Posterior vena cava (tissue), 2 donors: ENCODE data around the gene RAD18. TPM values are rescaled to one million over a fixed set of nuclear protein-coding genes. Genes with fewer than 3 reads are reported as not detected.

ENCODE experiments used
- DNase-seq: peaks from one replicate; pipeline ENCODE4 v3.0.0-alpha.2; 2020; ENCODE audit warnings: low spot score
- intact Hi-C, 2 donors: fragments of 100-400 bp; cut with DNase I; formaldehyde crosslinking; loops; one replicate each; pipeline versions ENCODE4 v1.14.1 to v1.14.2; 2022 to 2023
- total RNA-seq, 2 donors: library from RNA; stranded (reverse); fragmentation: NEBNext Ultra II Directional; extraction: Animal tissue kit (Norgen Biotek cat#: 25700); gene quantifications; one replicate each; pipeline ENCODE4 v1.2.1, GENCODE V29; 2021
- donor health status: DM: yes; HTN: yes; CAD: no.
- donor health status: DM: yes; HTN: yes; CAD: no.

RAD18 gene
- total RNA-seq, 2 donors from 2014 or later, result 8.1 to 8.5 TPM

DNA sequence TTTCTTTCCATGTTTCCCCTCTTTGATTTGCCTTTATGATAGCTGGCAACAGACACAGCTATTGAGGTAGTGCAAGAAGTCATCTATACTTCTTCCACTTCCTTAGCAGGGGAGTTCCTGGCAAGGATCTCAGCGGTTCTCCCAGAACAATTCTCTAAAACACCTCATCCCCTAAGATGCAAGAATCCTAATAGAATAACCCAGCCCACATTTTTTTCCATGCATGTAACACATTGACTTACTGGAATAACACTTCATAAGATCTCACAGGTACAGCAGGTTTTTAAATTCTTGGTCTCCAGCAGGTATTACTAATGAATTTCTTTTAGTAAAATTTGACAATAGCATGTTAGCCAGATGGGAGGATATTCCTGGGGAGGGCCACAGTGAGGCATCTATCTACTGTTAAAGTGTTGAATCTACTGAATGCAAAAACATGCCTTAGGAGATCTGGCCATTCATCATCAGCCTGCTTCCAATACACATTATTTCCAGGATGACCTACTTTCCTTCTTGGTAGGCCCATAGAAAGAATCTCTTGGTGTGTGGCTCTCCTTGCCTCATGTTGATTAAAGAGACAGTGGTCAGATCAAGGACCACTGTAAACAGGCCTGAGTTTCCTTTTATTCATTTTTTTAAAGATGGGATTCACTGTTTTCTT is 78.5 kb downstream of the RAD18 start:
- DNase-seq, result no peak
- intact Hi-C loops, result no loop called here

DNA sequence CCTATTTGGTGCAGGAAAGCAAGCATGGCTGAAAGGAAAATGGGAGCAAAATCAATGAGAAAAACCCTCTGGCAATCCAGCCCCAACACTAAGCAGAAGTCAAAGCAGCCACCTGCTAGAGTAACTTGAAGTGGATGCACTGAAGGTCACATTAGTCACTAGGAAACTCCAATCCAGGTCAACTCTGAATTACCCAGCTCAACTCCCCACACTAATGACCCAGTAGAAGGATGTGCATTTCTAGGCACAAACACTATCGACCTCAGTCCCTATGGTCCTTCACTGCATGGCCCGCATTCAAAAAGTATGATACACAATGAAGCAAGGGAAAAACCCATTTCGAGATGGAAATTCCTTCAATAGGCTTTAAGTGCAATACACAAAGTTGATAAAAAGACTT is 80.6 kb downstream of the RAD18 start:
- DNase-seq, result no peak
- intact Hi-C loops, result no loop called here

DNA sequence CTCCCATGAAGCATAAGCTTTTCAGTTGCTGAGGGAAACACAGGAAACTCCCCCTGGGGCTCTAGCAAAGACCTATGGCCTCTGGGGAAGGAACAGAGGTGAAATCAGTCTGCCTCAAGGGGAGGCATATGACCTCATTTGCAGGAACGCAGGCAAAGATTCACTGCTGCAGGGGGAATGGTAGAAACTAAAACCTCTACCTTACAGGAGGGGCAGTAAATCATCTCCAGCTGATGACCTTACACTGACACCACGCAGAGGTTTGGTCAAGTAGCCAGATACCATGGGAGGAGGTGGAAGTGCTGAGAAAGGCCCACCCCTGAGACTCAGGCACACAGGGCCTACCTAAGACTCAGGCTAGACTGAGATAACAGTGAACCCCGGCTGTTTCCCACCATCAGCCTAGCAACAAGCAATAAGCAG is 81.1 kb downstream of the RAD18 start:
- intact Hi-C loops, result no loop called here
- no peak for DNase-seq

DNA sequence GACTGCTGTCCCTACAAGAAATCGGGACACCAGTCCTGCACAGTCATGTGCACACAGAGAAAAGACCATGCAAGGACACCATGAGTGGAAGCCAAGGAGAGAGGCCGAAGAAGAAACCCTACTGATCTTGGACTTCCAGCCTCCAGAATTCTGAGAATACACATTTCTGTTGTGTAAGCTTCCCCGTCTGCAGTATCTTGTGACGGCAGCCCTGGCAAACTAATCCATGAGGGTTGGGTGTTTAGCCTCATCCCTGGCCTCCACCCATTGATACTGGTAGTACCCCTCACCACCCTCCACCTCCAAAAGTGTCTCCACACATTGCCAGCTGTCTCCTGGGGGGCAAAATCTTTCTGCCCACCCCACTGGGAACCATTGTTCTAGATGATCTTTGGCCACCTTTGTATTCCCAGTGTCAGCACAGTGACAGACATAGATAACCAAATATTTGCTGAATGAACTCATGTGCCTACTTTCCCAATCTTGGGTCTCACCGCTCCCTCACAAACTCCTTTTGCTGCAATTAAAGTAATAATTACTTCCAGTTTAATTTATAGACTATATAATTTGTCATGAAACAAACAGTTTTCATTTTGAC is 83.8 kb downstream of the RAD18 start:
- intact Hi-C loops, result no loop called here
- DNase-seq, result no peak

GRCh38 chr3:8875836-8876235 is 87.4 kb downstream of the RAD18 start:
- intact Hi-C loops, result no loop called here

DNA sequence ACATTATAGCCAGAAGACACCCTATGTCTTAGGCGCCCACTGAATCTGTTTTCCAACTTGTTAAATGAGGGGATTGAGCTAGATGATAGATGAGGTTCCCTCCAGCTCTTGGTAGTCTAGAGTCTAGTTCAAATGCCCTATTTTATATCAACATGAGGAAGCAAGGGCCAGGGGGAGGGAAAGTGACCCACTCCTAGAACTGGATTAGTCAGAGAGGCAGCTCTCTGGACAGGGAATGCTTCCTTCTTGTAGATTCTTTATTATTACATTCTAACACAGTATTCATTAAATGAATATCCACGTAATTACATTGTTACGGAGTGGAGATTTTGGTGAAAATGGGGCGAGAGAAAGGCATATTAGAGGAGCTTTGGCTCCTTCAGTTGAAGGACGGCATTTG is 89.5 kb downstream of the RAD18 start:
- no peak for DNase-seq
- intact Hi-C loops, result no loop called here

More at GRCh38 chr3:8875836-8876235, 87.4 kb downstream of the RAD18 start:
- no peak for DNase-seq

GRCh38 chr3:8872261-8872660 is 91.0 kb downstream of the RAD18 start:
- intact Hi-C loops, result no loop called here
- no peak for DNase-seq

DNA sequence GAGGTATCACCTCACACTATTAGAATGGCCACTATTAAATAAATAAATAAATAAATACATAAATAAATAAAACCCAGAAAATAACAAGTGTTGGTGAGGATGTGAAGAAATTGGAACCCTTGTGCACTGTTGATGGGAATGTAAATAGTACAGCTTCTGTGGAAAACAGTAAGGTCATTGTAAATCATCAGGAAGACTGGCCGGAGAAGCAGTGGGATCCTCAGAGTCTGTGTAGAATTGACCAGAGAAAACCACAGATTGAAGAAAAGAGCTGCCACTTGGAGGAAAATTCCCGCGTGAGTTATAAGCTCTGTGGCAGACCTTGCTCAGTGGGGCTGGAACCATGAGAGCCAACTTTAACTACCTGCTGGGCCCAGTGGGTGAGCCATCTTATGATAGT is 92.0 kb downstream of the RAD18 start:
- no peak for DNase-seq
- intact Hi-C loops, result no loop called here

GRCh38 chr3:8870134-8870533 is 93.1 kb downstream of the RAD18 start:
- no peak for DNase-seq

GRCh38 chr3:8869613-8870012 is 93.7 kb downstream of the RAD18 start:
- intact Hi-C loops, result no loop called here
- DNase-seq, result no peak

More at GRCh38 chr3:8870134-8870533, 93.1 kb downstream of the RAD18 start:
- intact Hi-C loops, result no loop called here

DNA sequence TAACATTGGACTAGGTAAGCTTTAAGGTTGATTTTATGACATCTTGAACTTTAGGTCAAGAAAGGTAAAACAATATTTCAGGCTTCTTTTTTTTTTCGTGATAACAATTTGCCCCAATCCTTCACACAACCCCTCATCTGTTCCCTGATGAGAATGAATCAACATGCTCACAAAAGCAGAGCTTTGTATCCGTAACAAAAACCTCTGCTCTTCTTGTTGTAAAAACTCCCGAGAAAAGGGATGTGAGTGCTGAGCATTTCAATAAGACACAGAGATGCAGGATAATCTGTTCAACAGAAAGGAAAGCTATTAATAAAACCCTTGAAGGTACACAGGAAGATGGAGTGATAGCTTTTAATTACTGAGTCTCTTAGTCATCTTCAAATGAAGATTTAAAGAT is 94.3 kb downstream of the RAD18 start:
- no peak for DNase-seq
- intact Hi-C loops, result no loop called here

GRCh38 chr3:8867646-8868045 is 95.6 kb downstream of the RAD18 start:
- intact Hi-C loops, result no loop called here
- no peak for DNase-seq

GRCh38 chr3:8865697-8866096 is 97.6 kb downstream of the RAD18 start:
- DNase-seq, result no peak

DNA sequence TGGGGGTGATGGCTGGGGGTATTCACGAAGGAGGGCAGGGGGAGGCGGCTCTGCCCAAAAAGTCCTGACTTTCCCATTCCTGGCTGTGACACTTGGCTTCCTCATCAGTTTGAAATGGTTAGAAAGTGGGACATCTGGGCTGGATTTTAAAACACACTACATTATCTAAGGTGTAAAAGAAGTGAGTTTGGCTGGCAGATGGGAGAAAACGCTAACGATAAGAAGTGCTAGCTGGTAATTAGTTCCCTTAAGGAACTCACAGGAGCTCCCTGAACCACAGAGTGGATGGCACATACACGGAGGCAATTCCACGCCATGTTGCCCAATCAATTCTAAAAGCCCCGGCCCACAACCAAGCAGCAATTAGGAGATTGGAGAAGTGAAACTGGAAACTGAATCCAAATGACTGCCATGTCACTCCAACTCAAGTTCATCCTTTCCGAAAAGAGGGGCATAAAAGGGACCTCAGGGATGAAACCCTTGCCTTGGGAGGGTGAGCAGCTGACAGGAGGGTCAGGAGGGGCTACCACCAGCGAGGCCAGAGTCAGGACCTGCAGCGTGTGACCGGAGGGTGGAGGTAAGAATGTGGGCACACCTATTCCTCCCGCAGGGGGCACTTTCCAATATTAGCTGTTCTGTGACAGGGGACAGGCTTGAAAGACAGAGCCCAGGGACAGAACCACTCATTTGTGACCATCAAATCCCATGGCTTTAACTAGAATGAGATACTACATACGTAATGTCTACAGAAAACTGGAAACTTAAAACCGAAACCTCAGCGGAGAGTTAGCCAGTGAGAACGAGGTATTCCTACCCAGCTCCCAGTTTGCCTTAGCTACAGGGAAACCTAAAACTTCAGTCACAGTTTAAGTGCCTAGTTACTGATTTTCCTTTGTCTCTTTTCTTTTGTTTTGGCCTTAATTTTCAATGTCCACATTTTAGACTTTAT is 98.6 kb downstream of the RAD18 start:
- intact Hi-C loops, result no loop called here
- no peak for DNase-seq

More at GRCh38 chr3:8865697-8866096, 97.6 kb downstream of the RAD18 start:
- intact Hi-C loops, result no loop called here

- no peak for DNase-seq
- intact Hi-C loops, result no loop called here
Measured at GRCh38 chr3:8863891-8864290, 99.4 kb downstream of the RAD18 start.

DNA sequence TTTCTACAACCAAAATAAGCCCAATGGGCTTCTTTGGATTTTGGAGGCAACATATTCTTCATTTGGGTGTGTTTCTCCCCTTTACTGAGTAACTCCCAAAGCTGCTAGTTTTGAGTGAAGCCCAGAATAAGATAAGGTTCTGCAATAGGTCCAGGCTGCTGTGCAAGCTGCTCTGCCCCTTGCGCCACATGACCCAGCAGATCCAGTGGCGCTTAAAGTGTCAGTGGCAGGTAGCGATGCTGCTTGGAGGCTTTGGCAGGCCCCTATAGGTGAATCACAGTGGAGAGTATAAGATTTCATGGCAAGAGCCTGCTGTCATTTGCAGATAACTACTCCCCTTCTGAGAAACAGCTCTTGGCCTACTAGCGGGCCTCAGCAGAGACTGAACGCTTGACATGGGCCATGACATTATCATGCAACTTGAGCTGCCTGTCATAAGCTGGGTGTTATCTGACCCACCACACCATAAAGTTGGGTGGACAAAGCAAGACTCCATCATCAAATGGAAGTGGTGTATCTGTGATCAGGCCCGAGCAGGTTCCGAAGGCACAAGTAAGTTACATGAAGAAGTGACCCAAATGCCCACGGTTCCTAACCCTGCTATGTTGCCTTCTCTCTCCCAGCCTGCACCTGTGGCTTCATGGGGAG is 105.4 kb downstream of the RAD18 start:
- intact Hi-C loops, result no loop called here
- no peak for DNase-seq

DNA sequence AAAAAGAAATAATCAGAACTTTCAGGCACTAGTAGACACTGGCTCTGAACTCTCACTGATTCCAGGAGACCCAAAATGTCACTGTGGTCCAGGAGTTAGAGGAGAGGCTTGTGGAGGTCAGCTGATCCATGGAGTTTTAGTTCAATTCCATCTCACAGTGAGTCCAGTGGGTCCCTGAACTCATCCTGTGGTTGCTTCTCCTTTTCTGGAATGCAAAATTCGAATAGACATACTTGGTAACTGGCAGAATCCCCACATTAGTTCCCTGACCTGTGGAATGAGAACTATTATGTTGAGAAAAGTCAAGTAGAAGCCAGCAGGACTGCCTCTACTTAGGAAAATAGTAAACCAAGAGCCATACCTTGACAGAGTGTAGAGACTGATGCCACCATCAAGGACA is 106.6 kb downstream of the RAD18 start:
- intact Hi-C loops, result no loop called here
- no peak for DNase-seq

DNA sequence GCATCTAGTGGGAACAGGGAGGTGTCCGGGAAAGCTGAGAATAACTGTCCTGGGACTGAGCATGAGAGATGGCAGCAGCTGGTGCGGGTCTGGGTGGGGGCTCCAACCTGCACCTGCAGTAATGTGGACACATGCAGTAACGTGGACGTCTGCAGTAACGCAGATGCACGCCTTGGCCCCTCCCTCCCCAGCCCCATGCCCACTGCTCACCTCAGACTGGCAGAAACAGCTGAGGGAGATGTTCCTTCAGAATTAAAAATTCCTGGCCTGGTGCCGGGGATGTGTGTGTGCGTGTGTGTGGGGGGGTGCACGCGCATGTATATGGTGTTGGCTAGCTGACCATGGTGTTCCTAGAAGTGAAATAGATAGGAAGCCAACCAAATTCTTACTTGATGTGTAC is 107.2 kb downstream of the RAD18 start:
- intact Hi-C loops, result no loop called here
- DNase-seq, result no peak

DNA sequence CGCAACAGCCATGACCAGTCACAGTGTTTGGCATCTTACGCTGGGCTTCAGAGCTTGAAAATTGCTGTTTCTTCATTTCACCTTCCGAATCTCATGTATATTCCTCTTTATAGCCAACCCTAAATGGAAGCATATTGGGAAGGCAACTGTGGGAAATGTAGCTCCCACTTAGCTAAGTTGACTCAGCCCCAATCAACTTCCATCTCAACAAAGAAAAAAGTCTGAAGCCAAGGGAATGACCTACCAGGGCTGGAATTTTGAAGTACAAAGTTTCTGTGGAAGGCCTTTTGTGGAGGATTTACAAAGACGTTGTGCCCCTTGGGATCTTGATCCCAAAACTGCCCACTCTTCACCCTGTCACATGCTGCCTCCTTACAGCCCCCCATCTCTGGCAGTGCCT is 108.6 kb downstream of the RAD18 start:
- no peak for DNase-seq
- intact Hi-C loops, result no loop called here

DNA sequence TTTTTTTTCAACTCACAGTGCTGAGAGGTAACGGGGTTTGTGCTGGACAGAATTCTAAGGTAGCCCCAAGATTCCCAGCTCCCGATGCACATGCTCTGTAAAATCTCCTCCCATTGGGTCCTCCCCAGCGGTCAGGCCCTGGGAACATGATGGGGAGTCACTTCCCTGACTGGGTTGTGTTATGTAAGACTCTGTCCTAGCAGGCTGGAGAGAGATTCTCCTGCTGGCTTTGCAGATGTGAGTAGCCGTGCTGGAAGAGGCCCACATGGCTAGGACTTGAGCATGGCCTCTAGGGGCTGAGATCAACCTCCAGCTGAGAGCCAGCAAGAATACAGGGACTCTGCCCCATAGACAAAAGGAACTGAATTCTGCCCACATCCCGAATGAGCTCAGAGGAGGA is 110.2 kb downstream of the RAD18 start:
- no peak for DNase-seq
- intact Hi-C loops, result no loop called here
